Stimulated activated CD8-positive, alpha-beta memory T cell treated with anti-CD3 and anti-CD28 coated beads, Interleukin-7, amount 100 ng/mL, for 4 hours (primary cell): Measurements from ENCODE around the gene HS1BP3.

Experiments used
- DNase-seq, 2 donors: peaks; one replicate each; pipeline ENCODE4 v3.0.0-alpha.2; 2020; ENCODE audit warnings: low read depth in 2 of 2

Gene HS1BP3

GRCh38 chr2:20617081-20617575 lies 33.8 kb downstream of the HS1BP3 start:
- no peak for DNase-seq

GRCh38 chr2:20616341-20616871 lies 34.5 kb downstream of the HS1BP3 start:
- no peak for DNase-seq

GRCh38 chr2:20615466-20616241 lies 35.2 kb downstream of the HS1BP3 start:
- no peak for DNase-seq

GRCh38 chr2:20615068-20615465 lies 35.8 kb downstream of the HS1BP3 start:
- no peak for DNase-seq

GRCh38 chr2:20614201-20615067 lies 36.5 kb downstream of the HS1BP3 start:
- DNase-seq = no peak

- DNase-seq = no peak
These were observed 37.7 kb downstream of the HS1BP3 start for GRCh38 chr2:20612925-20613916.

- no peak for DNase-seq
These were observed 39.0 kb downstream of the HS1BP3 start for GRCh38 chr2:20611844-20612356.

- DNase-seq = no peak
These were observed 39.6 kb downstream of the HS1BP3 start for GRCh38 chr2:20611077-20611843.

- DNase-seq = no peak
These were observed 40.9 kb downstream of the HS1BP3 start for GRCh38 chr2:20609995-20610357.

GRCh38 chr2:20609349-20609994 lies 41.4 kb downstream of the HS1BP3 start:
- DNase-seq = no peak

- no peak for DNase-seq
These were observed 42.1 kb downstream of the HS1BP3 start for GRCh38 chr2:20608666-20609348.

- DNase-seq = no peak
These were observed 43.5 kb downstream of the HS1BP3 start for GRCh38 chr2:20607446-20607845.

- no peak for DNase-seq
These were observed 44.7 kb downstream of the HS1BP3 start for GRCh38 chr2:20606198-20606597.

GRCh38 chr2:20604951-20605381 lies 45.9 kb downstream of the HS1BP3 start:
- DNase-seq = no peak

GRCh38 chr2:20604401-20604911 lies 46.4 kb downstream of the HS1BP3 start:
- DNase-seq = no peak

GRCh38 chr2:20603791-20604190 lies 47.1 kb downstream of the HS1BP3 start:
- DNase-seq = no peak

- no peak for DNase-seq
These were observed 48.1 kb downstream of the HS1BP3 start for GRCh38 chr2:20602803-20603202.

- DNase-seq = no peak
These were observed 50.1 kb downstream of the HS1BP3 start for GRCh38 chr2:20600756-20601325.
